ENCODE measurements around the gene CNBP. TPM values are rescaled to one million over a fixed set of nuclear protein-coding genes. Genes with fewer than 3 reads are reported as not detected.
"Not testable (repeated sequence)": the region's sequence is repeated elsewhere in the genome, so short reads cannot be mapped to it uniquely, and the experiment has no call there.

The CNBP gene
- total RNA-seq, 1 donor from 2014 or later: 314 TPM

DNA sequence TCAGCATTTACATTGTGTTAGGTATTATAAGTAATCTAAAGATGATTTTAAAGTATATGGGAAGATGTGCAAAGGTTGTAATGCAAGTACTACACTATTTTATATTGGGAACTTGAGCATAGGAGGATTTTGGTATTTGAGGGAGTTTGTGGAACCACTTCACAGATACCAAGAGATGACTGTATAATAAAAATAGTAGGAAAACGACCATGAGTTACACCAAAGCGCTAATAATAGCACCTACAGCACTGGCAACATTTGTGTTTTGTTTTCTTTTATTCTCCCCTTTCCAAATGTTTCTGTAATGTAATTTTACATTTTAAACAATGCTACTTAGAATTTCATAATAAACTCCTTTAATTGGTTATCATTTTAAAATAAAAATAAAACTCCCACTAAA lies 10.5 kb downstream of the CNBP start:
- Histone ChIP-seq H3K27ac (no peak overlapping the region), H3K4me1 (peaks cover 65% of the 10 kb centered on the region)
- TF ChIP-seq, protein P1, sequence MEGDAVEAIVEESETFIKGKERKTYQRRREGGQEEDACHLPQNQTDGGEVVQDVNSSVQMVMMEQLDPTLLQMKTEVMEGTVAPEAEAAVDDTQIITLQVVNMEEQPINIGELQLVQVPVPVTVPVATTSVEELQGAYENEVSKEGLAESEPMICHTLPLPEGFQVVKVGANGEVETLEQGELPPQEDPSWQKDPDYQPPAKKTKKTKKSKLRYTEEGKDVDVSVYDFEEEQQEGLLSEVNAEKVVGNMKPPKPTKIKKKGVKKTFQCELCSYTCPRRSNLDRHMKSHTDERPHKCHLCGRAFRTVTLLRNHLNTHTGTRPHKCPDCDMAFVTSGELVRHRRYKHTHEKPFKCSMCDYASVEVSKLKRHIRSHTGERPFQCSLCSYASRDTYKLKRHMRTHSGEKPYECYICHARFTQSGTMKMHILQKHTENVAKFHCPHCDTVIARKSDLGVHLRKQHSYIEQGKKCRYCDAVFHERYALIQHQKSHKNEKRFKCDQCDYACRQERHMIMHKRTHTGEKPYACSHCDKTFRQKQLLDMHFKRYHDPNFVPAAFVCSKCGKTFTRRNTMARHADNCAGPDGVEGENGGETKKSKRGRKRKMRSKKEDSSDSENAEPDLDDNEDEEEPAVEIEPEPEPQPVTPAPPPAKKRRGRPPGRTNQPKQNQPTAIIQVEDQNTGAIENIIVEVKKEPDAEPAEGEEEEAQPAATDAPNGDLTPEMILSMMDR (IDR thresholded peaks at IDR 0.05): no peak

DNA sequence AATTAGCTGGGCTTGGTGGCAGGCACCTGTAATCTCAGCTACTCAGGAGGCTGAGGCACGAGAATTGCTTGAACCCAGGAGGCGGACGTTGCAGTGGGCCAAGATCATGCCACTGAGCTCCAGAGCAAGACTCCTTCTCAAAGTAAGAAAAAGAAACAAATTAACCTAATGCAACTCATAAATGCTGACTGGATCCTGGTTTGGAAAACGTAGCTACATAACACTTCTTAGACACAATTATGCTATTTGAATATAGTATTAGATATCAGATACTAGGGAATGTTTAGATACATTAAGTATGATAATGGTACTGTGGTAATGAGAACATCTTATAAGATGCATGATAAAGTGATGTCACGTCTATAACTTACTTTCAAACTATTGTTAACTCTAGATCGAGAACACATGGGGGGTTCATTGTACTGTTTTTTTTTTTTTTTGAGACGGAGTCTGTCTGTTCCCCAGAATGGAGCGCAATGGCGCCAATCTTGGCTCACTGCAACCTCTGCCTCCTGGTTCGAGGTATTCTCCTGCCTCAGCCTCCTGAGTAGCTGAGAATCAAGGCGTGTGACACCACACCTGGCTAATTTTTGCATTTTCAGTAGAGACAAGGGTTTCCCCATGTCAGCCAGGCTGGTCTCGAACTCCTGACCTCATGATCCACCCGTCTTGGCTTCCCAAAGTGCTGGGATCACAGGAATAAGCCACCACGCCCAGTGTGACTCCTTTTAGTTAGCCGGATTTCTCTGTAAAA lies 16.9 kb downstream of the CNBP start:
- intact Hi-C loops (cut with DNase I): no loop called here
- peaks cover 65% of the 10 kb centered on the region for H3K36me3 ChIP-seq

More for the DNA sequence above, 10.5 kb downstream of the CNBP start:
- peaks cover 54% of the 10 kb centered on the region for H3K36me3 ChIP-seq
- ATAC-seq (no peak), DNase-seq (no peak)
- H3K4me3 ChIP-seq: no peak overlapping the region
- intact Hi-C loops (cut with DNase I): no loop called here
- H3K9me3 ChIP-seq: no peaks in the 10 kb centered on the region
- H3K27me3 ChIP-seq: no peaks in the 10 kb centered on the region

DNA sequence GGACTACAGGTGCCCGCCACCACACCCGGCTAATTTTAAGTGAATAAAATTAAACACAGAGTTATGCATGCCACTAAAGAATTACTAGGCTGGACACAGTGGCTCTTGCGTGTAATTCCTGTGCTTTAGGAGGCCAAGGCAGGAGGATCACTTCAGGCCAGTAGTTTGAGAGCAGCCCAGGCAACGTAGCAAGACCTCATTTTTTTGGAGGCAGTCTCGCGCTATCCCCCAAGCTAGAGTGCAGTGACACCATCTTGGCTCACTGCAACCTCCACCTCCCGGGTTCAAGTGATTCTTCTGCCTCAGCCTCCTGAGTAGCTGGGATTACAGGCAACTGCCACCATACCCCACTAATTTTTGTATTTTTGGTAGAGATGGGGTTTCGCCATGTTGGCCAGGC lies 18.1 kb downstream of the CNBP start:
- peaks cover 53% of the 10 kb centered on the region for H3K36me3 ChIP-seq
- peaks cover 15% of the 10 kb centered on the region for H3K4me1 ChIP-seq
- H3K4me3 ChIP-seq; H3K27me3 ChIP-seq; DNase-seq; ATAC-seq; H3K9me3 ChIP-seq; intact Hi-C loops (cut with DNase I); H3K27ac ChIP-seq: not testable (repeated sequence)

More for the DNA sequence above, 16.9 kb downstream of the CNBP start:
- DNase-seq (no peak), ATAC-seq (no peak)
- H3K4me3 ChIP-seq: no peak overlapping the region
- no peak overlapping the region for H3K27ac ChIP-seq
- H3K27me3 ChIP-seq: no peaks in the 10 kb centered on the region
- H3K9me3 ChIP-seq: no peaks in the 10 kb centered on the region
- TF ChIP-seq, protein P1 (IDR thresholded peaks at IDR 0.05): no peak
- peaks cover 21% of the 10 kb centered on the region for H3K4me1 ChIP-seq

DNA sequence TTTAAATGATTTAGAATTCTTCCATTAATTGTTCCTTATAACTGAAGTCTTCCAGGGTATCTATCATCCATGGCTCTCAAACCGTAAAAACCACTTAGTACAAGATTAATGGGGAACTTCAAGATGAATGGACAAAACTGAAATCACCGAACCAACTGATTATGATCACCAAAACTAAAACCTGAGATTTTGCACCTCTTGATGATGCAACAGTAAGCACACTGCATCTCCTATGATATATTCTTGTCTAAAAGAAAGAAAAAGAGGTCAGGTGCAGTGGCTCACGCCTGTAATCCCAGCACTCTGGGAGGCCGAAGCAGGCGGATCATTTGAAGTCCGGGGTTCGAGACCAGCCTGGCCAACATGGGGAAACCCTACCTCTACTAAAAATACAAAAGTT lies 19.2 kb downstream of the CNBP start:
- Histone ChIP-seq H3K27me3 (no peaks in the 10 kb centered on the region), H3K27ac (no peak overlapping the region), H3K4me1 (peaks cover 21% of the 10 kb centered on the region), H3K36me3 (peaks cover 42% of the 10 kb centered on the region), H3K9me3 (no peaks in the 10 kb centered on the region), H3K4me3 (no peak overlapping the region)
- TF ChIP-seq, protein P1 (IDR thresholded peaks at IDR 0.05): no peak
- ATAC-seq (no peak), DNase-seq (no peak)
- intact Hi-C loops (cut with DNase I): no loop called here

DNA sequence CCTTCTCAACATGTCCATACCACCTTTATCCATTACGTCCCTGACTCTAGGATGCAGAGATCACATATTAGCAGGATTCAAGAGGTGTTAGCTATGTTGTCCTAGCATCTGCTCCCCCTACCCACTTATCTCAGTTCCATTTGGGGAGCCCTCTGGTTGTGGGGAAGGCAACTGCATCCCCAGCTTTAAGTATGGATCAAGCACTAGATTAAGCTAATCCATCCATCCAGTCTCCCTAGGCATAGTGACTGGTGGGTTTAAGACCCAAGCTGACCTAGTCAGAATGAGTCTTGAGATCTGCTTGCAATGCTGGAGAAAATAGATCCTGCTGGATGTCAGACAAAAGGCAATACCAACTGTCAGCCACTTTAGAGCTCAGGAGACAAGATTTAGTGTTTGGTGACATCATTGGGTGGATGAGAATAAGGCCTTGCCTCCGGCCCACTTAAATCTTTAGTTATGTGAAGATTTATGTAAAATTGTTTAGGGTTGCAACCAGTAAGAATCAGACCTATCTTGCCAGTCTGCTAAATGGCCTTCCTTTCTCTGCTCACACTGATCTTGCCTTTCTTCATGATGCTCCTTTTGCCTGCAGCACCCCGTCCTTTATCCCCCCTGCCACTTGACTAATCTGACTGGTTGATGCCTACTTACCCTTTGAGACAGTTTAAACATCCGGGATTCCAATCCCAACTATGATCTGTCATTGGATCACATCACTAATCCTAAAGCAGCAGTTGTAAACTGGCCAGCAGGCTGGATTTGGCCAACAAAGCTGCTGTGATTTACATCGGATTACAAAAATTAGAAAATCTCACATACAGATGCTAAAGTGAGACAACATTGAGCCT lies 20.7 kb downstream of the CNBP start:
- no peak for DNase-seq
- H3K27me3 ChIP-seq: no peaks in the 10 kb centered on the region
- no peak for ATAC-seq
- peaks cover 26% of the 10 kb centered on the region for H3K4me1 ChIP-seq
- H3K4me3 ChIP-seq: no peak overlapping the region
- TF ChIP-seq, protein P1 (IDR thresholded peaks at IDR 0.05): peak; percentile 10
- peak overlapping the region; percentile 97 for H3K27ac ChIP-seq
- no peaks in the 10 kb centered on the region for H3K9me3 ChIP-seq
- peaks cover 43% of the 10 kb centered on the region for H3K36me3 ChIP-seq
- intact Hi-C loops (cut with DNase I): no loop called here

DNA sequence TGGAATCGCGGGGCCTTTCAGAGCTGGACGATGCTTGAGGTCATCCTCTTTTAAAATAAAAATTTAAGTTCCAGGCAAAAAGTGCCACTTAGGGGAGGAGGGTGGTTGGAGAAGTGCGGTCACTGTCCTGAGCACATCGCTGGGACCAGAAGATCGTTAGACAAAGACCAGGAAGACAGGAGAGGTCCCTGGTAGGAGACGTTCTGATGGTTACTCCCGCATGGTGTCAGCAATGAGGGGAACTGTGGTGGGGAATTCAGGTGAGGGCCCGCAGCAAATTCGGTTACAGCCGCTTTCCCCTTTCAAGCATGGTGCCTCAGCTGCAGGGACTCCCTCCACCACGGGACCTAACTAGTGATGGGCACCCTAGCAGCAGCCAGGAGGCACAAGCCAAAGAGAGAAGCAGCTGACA lies 21.8 kb downstream of the CNBP start:
- Histone ChIP-seq H3K27me3 (no peaks in the 10 kb centered on the region), H3K27ac (peak overlapping the region; percentile 97), H3K4me1 (peaks cover 26% of the 10 kb centered on the region), H3K4me3 (peak overlapping the region; percentile 94), H3K36me3 (peaks cover 43% of the 10 kb centered on the region), H3K9me3 (no peaks in the 10 kb centered on the region)
- TF ChIP-seq, protein P1 (IDR thresholded peaks at IDR 0.05): no peak
- no peak for ATAC-seq
- DNase-seq: no peak
- intact Hi-C loops (cut with DNase I): no loop called here

Measured in upper lobe of right lung (tissue), 1 donor.